ENCODE results near the gene LRRC74A. TPM values are rescaled to one million over a fixed set of nuclear protein-coding genes. Genes with fewer than 3 reads are reported as not detected.
"Not testable (repeated sequence)": the region's sequence is repeated elsewhere in the genome, so short reads cannot be mapped to it uniquely, and the experiment has no call there.

Gene LRRC74A
- polyA plus RNA-seq, 4 donors: not detected

- no peak for FAIRE-seq
- DNase-seq: no peak
- Histone ChIP-seq H3K9me3 (ENCODE audit: control insufficient read depth in 2 of 2, insufficient read depth in 1 of 2, low read depth in 1 of 2, low read length in 1 of 2) (no peaks in the 10 kb centered on the region), H3K36me3 (ENCODE audit: control insufficient read depth in 3 of 3, insufficient read depth in 2 of 3, low read depth in 1 of 3, low read length in 3 of 3) (no peaks in the 10 kb centered on the region), H3K27me3 (ENCODE audit: control insufficient read depth in 3 of 3, insufficient read depth in 3 of 3, low read length in 3 of 3) (no peaks in the 10 kb centered on the region), H3K27ac (ENCODE audit: low read depth in 1 of 3, low read length in 2 of 3) (no peak overlapping the region), H3K4me1 (ENCODE audit: control insufficient read depth in 3 of 3, insufficient read depth in 2 of 3, low read depth in 1 of 3, low read length in 2 of 3) (no peaks in the 10 kb centered on the region), H3K4me3 (ENCODE audit: low read depth in 1 of 3, low read length in 3 of 3) (no peak overlapping the region)
- 84 to 92% (median 87%) methylated on average over 6 of the region's 6 CpGs for WGBS, 3 donors
These were observed 55.1 kb downstream of the LRRC74A start for GRCh38 chr14:76881348-76881747.

GRCh38 chr14:76882651-76883050, 56.4 kb downstream of the LRRC74A start:
- Histone ChIP-seq H3K27me3 (ENCODE audit: control insufficient read depth in 3 of 3, insufficient read depth in 3 of 3, low read length in 3 of 3) (peaks cover 0 to 4% (median 0%) of the 10 kb centered on the region in 3 donors), H3K4me1 (ENCODE audit: control insufficient read depth in 3 of 3, insufficient read depth in 2 of 3, low read depth in 1 of 3, low read length in 2 of 3) (no peaks in the 10 kb centered on the region), H3K27ac (ENCODE audit: low read depth in 1 of 3, low read length in 2 of 3) (no peak overlapping the region), H3K4me3 (ENCODE audit: low read depth in 1 of 3, low read length in 3 of 3) (no peak overlapping the region), H3K9me3 (ENCODE audit: control insufficient read depth in 2 of 2, insufficient read depth in 1 of 2, low read depth in 1 of 2, low read length in 1 of 2) (no peaks in the 10 kb centered on the region), H3K36me3 (ENCODE audit: control insufficient read depth in 3 of 3, insufficient read depth in 2 of 3, low read depth in 1 of 3, low read length in 3 of 3) (no peaks in the 10 kb centered on the region)
- DNase-seq (no peak), FAIRE-seq (no peak)
- 71 to 79% (median 71%) methylated on average over 5 of the region's 5 CpGs for WGBS, 3 donors

- Histone ChIP-seq H3K4me1 (ENCODE audit: control insufficient read depth in 3 of 3, insufficient read depth in 2 of 3, low read depth in 1 of 3, low read length in 2 of 3) (no peaks in the 10 kb centered on the region), H3K27ac (ENCODE audit: low read depth in 1 of 3, low read length in 2 of 3) (no peak overlapping the region), H3K4me3 (ENCODE audit: low read depth in 1 of 3, low read length in 3 of 3) (no peak overlapping the region), H3K27me3 (ENCODE audit: control insufficient read depth in 3 of 3, insufficient read depth in 3 of 3, low read length in 3 of 3) (peaks cover 0 to 4% (median 0%) of the 10 kb centered on the region in 3 donors), H3K9me3 (ENCODE audit: control insufficient read depth in 2 of 2, insufficient read depth in 1 of 2, low read depth in 1 of 2, low read length in 1 of 2) (no peaks in the 10 kb centered on the region), H3K36me3 (ENCODE audit: control insufficient read depth in 3 of 3, insufficient read depth in 2 of 3, low read depth in 1 of 3, low read length in 3 of 3) (no peaks in the 10 kb centered on the region)
- no peak for FAIRE-seq
- no peak for DNase-seq
- WGBS, 3 donors: 66 to 76% (median 75%) methylated on average over 6 of the region's 6 CpGs
These were observed 57.2 kb downstream of the LRRC74A start for GRCh38 chr14:76883447-76883846.

- Histone ChIP-seq H3K4me3 (ENCODE audit: low read depth in 1 of 3, low read length in 3 of 3) (no peak overlapping the region), H3K9me3 (ENCODE audit: control insufficient read depth in 2 of 2, insufficient read depth in 1 of 2, low read depth in 1 of 2, low read length in 1 of 2) (no peaks in the 10 kb centered on the region), H3K27me3 (ENCODE audit: control insufficient read depth in 3 of 3, insufficient read depth in 3 of 3, low read length in 3 of 3) (peaks cover 0 to 4% (median 0%) of the 10 kb centered on the region in 3 donors), H3K36me3 (ENCODE audit: control insufficient read depth in 3 of 3, insufficient read depth in 2 of 3, low read depth in 1 of 3, low read length in 3 of 3) (no peaks in the 10 kb centered on the region), H3K27ac (ENCODE audit: low read depth in 1 of 3, low read length in 2 of 3) (peak overlapping the region in 1 of 3 donors; percentile 8), H3K4me1 (ENCODE audit: control insufficient read depth in 3 of 3, insufficient read depth in 2 of 3, low read depth in 1 of 3, low read length in 2 of 3) (no peaks in the 10 kb centered on the region)
- no peak for FAIRE-seq
- DNase-seq: no peak
- WGBS, 3 donors: 81 to 91% (median 87%) methylated on average over 6 of the region's 6 CpGs
These were observed 58.2 kb downstream of the LRRC74A start for GRCh38 chr14:76884394-76884793.

- Histone ChIP-seq H3K36me3 (ENCODE audit: control insufficient read depth in 3 of 3, insufficient read depth in 2 of 3, low read depth in 1 of 3, low read length in 3 of 3) (no peaks in the 10 kb centered on the region), H3K4me3 (ENCODE audit: low read depth in 1 of 3, low read length in 3 of 3) (no peak overlapping the region), H3K27ac (ENCODE audit: low read depth in 1 of 3, low read length in 2 of 3) (peak overlapping the region in 1 of 3 donors; percentile 8), H3K4me1 (ENCODE audit: control insufficient read depth in 3 of 3, insufficient read depth in 2 of 3, low read depth in 1 of 3, low read length in 2 of 3) (no peaks in the 10 kb centered on the region), H3K9me3 (ENCODE audit: control insufficient read depth in 2 of 2, insufficient read depth in 1 of 2, low read depth in 1 of 2, low read length in 1 of 2) (no peaks in the 10 kb centered on the region), H3K27me3 (ENCODE audit: control insufficient read depth in 3 of 3, insufficient read depth in 3 of 3, low read length in 3 of 3) (peaks cover 0 to 4% (median 0%) of the 10 kb centered on the region in 3 donors)
- no peak for DNase-seq
- 77 to 89% (median 81%) methylated on average over 13 to 14 of the region's 14 CpGs for WGBS, 3 donors
- FAIRE-seq: no peak
These were observed 58.7 kb downstream of the LRRC74A start for GRCh38 chr14:76884853-76885276.

- peaks cover 0 to 4% (median 0%) of the 10 kb centered on the region in 3 donors for H3K27me3 ChIP-seq (ENCODE audit: control insufficient read depth in 3 of 3, insufficient read depth in 3 of 3, low read length in 3 of 3)
- H3K27ac ChIP-seq (ENCODE audit: low read depth in 1 of 3, low read length in 2 of 3): no peak overlapping the region
- H3K36me3 ChIP-seq (ENCODE audit: control insufficient read depth in 3 of 3, insufficient read depth in 2 of 3, low read depth in 1 of 3, low read length in 3 of 3): no peaks in the 10 kb centered on the region
- DNase-seq (no peak), FAIRE-seq (no peak)
- H3K4me1 ChIP-seq (ENCODE audit: control insufficient read depth in 3 of 3, insufficient read depth in 2 of 3, low read depth in 1 of 3, low read length in 2 of 3): no peaks in the 10 kb centered on the region
- no peak overlapping the region for H3K4me3 ChIP-seq (ENCODE audit: low read depth in 1 of 3, low read length in 3 of 3)
- H3K9me3 ChIP-seq (ENCODE audit: control insufficient read depth in 2 of 2, insufficient read depth in 1 of 2, low read depth in 1 of 2, low read length in 1 of 2): peaks cover 0 to 4% of the 10 kb centered on the region in 2 donors
- WGBS, 3 donors: 44 to 49% (median 48%) methylated on average over 6 of the region's 6 CpGs
These were observed 61.0 kb downstream of the LRRC74A start for GRCh38 chr14:76887191-76887590.

- peaks cover 0 to 5% of the 10 kb centered on the region in 2 donors for H3K9me3 ChIP-seq (ENCODE audit: control insufficient read depth in 2 of 2, insufficient read depth in 1 of 2, low read depth in 1 of 2, low read length in 1 of 2)
- H3K4me1 ChIP-seq (ENCODE audit: control insufficient read depth in 3 of 3, insufficient read depth in 2 of 3, low read depth in 1 of 3, low read length in 2 of 3): no peaks in the 10 kb centered on the region
- no peak overlapping the region for H3K27ac ChIP-seq (ENCODE audit: low read depth in 1 of 3, low read length in 2 of 3)
- no peaks in the 10 kb centered on the region for H3K36me3 ChIP-seq (ENCODE audit: control insufficient read depth in 3 of 3, insufficient read depth in 2 of 3, low read depth in 1 of 3, low read length in 3 of 3)
- H3K4me3 ChIP-seq (ENCODE audit: low read depth in 1 of 3, low read length in 3 of 3): no peak overlapping the region
- no peak for FAIRE-seq
- no peak for DNase-seq
- H3K27me3 ChIP-seq (ENCODE audit: control insufficient read depth in 3 of 3, insufficient read depth in 3 of 3, low read length in 3 of 3): peaks cover 0 to 4% (median 0%) of the 10 kb centered on the region in 3 donors
- WGBS, 3 donors: 44 to 71% (median 50%) methylated on average over 1 of the region's 1 CpG
These were observed 65.2 kb downstream of the LRRC74A start for GRCh38 chr14:76891391-76891790.

- 89 to 94% (median 91%) methylated on average over 5 of the region's 5 CpGs for WGBS, 3 donors
- H3K4me3 ChIP-seq (ENCODE audit: low read depth in 1 of 3, low read length in 3 of 3): no peak overlapping the region
- H3K9me3 ChIP-seq (ENCODE audit: control insufficient read depth in 2 of 2, insufficient read depth in 1 of 2, low read depth in 1 of 2, low read length in 1 of 2): peaks cover 0 to 5% of the 10 kb centered on the region in 2 donors
- FAIRE-seq: no peak
- DNase-seq: no peak
- no peaks in the 10 kb centered on the region for H3K27me3 ChIP-seq (ENCODE audit: control insufficient read depth in 3 of 3, insufficient read depth in 3 of 3, low read length in 3 of 3)
- no peak overlapping the region for H3K27ac ChIP-seq (ENCODE audit: low read depth in 1 of 3, low read length in 2 of 3)
- no peaks in the 10 kb centered on the region for H3K36me3 ChIP-seq (ENCODE audit: control insufficient read depth in 3 of 3, insufficient read depth in 2 of 3, low read depth in 1 of 3, low read length in 3 of 3)
- H3K4me1 ChIP-seq (ENCODE audit: control insufficient read depth in 3 of 3, insufficient read depth in 2 of 3, low read depth in 1 of 3, low read length in 2 of 3): no peaks in the 10 kb centered on the region
These were observed 68.1 kb downstream of the LRRC74A start for GRCh38 chr14:76894308-76894707.

GRCh38 chr14:76898006-76898405, 71.8 kb downstream of the LRRC74A start:
- not testable (repeated sequence) for H3K9me3 ChIP-seq (ENCODE audit: control insufficient read depth in 2 of 2, insufficient read depth in 1 of 2, low read depth in 1 of 2, low read length in 1 of 2); H3K27ac ChIP-seq (ENCODE audit: low read depth in 1 of 3, low read length in 2 of 3); H3K4me1 ChIP-seq (ENCODE audit: control insufficient read depth in 3 of 3, insufficient read depth in 2 of 3, low read depth in 1 of 3, low read length in 2 of 3); H3K27me3 ChIP-seq (ENCODE audit: control insufficient read depth in 3 of 3, insufficient read depth in 3 of 3, low read length in 3 of 3); H3K4me3 ChIP-seq (ENCODE audit: low read depth in 1 of 3, low read length in 3 of 3); FAIRE-seq; DNase-seq; H3K36me3 ChIP-seq (ENCODE audit: control insufficient read depth in 3 of 3, insufficient read depth in 2 of 3, low read depth in 1 of 3, low read length in 3 of 3)
- 96 to 98% (median 98%) methylated on average over 25 to 37 of the region's 37 CpGs for WGBS, 3 donors
